NCI-H82 (cell line): ENCODE measurements around the gene MED13L.
"Not testable (repeated sequence)": the region's sequence is repeated elsewhere in the genome, so short reads cannot be mapped to it uniquely, and the experiment has no call there.

ENCODE experiments used
- DNase-seq: peaks from one replicate; lab custom pipeline; 2025; lab: John Stamatoyannopoulos, UW

The MED13L gene

DNA sequence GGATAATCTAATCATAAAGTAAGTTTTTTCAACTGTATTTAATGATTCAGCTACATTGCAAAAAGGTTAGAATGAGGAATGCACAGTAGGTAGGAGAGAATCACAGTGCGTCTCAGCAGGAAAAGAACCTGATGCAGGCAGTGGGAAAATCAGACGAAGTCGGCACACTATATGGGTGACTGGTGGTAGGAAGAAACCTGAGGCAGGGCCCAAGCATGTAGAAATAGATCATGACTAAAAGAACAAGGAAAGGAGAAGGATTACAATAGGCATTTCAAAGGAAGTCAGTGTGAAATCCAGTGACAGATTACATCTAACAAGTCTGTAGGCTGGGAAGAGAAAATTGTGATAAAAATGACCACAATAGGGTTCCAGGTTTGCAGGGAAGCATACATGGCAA lies 267.0 kb downstream of the MED13L start:
- no peak for DNase-seq

DNA sequence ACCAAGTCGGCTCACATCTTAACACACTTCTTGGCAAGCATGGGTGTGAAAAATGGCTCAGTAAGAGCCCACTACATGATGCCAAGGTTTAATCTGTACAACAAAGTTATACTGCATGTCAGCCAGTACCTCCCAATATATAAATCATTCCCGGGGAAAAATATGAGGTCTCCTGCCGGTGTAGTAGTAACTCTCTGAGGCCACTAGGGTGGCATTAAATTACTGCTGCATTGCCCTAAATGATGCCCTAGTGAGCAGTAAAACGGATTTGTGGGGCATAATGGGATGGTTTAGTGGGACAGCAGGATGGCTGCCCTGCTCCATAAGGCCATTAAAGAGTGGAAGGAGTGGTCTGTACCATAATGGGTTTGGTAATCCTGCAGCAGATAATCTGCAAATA lies 267.7 kb downstream of the MED13L start:
- DNase-seq = peak; percentile 85

DNA sequence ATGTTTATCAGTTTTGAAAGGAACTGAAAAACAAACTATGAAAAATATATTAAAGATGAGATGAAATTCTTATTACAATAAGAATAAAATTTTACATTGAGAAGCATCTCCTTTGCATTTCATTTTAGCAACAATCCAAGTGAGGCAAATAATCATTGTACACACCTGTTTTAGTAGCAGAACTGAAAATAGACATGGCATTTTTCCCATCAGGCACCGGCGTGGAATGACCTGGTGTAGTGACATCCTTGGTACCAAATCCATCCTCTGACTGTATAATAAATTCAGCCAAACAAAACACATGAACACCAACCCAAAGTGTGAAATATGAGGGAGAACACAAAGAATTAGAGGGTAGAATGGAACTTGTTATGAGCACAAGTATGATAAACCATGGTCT lies 271.4 kb downstream of the MED13L start:
- no peak for DNase-seq

DNA sequence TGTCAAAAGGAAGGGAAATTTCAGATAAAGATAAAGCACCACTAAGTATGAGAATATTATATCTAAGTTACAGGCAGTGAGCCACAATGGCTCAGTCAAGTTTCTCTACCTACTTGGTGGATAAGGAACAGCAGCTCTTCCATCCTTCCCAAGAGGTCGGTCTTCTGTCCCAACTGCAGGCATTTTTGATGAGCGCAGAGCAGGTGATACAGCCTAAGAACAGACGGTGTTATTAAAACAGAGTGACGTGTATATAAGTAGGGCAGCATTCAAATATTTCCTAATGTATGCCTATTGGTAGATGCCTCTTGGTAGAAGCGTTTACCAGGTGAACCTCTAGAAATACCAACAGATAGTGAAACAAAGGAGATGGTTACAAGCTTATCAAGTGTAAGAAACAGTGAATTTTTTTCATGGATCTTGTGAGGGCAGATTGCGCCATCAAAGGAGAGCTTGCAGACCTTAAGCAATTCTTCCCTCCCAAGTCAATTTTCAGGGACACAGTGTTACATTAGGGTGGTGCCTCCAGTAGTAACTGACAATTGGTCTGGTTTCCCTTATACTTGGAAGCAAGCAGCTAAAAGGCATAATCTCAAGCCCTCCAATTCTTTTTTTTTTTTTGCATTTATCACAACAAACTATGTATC lies 274.5 kb downstream of the MED13L start:
- DNase-seq = no peak

DNA sequence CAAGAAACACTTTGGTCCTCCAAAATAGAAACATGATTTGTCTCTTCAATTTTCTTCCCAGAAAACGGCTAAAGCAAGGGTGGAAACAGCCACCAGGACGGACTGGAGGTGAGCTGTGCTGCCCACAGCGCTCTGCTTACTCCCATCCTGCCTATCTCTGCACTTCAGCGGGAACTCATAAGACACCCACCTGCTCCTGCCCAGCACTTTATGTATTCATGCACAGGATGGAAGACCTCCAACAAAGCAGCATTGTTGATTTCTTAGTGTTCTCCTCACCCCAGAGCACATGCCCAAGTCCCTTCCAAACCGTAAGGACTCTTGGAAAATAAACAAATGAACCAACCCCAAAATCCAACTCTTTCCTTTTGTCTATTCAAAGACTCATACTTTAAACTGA lies 277.2 kb downstream of the MED13L start:
- no peak for DNase-seq

DNA sequence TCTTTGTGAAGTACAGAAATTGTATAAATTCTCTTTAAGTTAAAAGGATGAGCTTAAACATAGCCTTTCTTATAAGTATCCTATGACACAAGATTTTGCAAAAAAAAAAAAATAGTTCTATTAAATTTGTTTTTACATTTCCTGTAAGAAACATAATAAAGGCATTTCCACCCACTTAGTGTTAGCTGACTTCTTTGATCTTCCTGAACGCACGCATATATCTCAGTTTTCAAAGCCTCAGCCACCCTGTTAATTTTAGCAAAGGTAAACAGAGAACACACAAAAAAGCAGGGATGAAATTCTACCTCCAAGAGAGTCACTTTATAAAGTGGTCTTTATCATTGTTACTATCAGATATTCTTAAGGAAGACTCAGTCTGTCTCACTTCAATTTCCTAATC lies 277.9 kb downstream of the MED13L start:
- DNase-seq = no peak

DNA sequence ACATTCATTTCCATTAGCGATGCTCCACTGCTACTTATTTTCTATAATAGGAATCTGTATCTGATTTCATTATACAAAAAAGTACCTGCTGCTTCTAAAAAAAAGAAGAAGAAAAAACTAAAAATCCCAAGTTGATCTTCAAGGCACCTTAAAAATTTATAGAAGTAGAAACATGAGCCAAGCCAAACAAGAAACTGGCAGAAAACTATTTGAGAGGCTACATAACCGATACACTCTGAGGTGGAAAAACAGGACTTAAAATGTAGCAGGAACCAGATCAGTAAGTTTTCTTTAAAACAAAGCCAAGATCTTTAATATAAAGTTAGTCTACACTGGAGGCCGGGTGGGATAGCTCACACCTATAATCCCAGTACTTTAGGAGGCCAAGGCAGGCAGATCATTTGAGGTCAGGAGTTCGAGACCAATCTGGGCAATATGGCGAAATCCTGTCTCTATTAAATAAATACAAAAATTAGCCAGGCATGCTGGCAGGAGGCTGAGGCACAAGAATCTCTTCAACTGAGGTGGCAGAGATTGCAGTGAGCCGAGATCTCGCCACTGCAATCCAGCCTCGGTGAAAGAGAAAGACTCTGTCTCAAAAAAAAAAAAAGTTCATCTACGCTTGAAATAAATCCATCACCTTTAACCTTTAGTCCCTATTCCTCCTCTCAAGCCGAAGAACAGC lies 278.6 kb downstream of the MED13L start:
- no peak for DNase-seq

DNA sequence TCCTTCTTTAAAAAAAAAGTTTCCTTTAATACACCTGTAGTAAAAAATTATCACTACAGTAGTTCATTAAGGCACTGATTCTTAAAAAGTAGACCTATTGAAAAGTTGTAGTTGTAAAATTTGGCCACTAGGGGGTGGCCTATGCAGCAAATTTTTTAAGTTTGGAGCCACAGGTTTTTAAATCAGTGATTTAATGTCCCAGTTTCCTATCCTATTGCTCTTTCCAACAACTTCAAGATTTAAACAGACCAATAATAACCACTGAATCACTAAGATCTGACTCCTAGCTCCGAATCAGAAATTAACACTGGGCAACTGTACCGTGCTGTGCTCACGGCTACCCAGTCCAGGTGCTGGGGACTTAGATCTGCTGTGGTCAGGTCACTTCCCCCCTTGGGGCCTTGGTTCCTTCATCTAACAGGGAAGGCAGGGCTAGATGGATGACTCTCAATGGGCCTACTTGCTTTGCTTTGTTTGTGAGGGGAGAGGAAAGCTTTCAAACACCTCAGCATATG lies 279.3 kb downstream of the MED13L start:
- peak; percentile 61 for DNase-seq

DNA sequence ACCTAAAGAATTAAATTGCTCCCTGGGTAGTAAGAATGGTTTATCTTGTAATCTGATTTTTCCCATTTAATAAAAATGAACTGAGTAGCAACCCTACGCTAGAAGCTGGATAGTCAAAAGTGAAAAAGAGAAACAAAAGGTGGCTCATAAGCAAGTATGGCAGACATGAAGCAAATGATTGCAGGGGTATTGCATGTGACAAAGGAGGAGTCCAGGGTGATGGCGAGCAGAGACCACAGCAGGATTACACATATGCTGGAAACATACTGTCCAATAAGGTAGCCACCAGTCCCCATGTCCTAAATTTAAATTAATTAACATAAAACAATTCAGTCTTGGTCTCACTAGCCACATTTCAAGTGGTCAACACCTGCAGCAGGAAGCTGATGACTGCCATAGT lies 283.8 kb downstream of the MED13L start:
- no peak for DNase-seq

DNA sequence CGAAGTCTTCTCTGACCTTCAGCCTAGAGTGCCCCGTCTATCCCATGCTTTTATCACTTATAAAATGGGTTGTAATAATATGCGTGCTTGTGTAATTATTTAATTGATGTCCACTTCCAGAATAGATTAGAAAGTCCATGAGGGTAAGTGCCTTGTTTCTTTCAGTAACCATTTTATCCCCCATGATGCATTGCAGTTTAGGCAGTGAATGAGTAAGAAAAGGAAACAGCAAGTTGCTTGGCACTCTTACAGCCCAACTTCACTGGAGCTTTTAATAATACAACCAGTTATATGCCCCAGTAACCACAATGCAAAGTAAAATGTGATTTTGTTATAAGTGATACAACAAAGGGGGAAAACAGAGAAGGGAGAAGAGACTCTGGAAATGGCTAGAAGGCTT lies 287.3 kb downstream of the MED13L start:
- DNase-seq = no peak

DNA sequence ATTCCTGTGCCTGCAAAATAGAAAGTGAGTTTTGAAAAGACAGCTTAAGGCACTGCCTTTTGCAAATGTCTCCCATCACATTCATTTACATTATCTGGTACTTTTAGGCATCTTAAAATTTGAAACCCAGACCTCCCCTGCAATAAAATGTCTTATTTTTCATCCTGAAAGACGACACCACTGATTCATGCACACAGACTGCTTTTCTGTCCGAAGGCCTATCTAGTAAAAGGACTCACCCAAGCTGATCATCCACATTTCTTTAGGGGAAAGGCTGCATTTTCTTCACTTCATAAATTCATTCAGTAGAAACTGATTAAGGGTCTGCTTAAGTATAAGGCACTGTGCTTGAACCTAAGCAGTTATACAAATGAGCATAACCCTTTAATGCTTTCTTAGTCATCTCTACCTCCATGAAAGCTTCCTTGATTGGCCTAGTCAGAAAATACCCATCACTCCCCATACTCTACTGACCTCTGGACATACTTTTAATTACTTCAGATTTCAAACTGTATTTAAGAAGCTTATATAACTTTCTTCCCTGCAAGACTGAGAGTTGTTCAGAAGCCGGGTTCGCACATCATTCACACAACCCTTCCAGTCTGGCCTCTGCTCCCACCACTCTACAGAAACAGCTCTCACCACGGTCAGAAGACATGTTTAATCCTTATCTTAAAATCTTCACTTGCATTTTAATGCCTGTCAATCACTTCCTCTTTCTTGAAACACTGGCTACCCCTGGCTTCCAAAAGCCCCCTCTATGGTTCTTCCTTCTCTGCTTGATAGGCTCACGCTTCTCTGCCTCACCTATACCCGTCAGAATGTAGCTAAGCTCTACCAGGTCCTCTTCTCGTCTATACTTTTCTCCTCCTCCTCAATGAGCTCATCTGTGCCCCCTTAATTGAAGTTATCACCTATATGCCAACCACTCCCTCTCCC lies 288.6 kb downstream of the MED13L start:
- no peak for DNase-seq

DNA sequence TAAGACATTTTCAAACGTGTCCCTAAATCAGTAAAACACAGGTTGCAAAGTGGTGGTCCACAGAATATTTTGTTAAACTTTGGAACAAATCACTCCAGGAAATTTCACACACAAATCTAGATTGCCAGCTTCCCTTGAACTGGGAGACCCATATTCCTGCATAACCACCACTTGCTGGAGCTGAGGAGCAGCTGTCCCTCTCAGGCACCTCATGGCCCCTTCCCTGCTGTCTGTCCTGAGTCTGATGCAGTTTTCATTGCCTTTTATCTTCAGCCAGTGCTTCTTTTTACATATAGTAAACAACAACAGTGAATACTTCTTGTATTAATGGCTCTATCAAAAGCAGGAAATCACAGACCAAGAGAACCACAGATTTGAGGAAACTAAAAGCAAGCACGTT lies 289.3 kb downstream of the MED13L start:
- peak; percentile 23 for DNase-seq

DNA sequence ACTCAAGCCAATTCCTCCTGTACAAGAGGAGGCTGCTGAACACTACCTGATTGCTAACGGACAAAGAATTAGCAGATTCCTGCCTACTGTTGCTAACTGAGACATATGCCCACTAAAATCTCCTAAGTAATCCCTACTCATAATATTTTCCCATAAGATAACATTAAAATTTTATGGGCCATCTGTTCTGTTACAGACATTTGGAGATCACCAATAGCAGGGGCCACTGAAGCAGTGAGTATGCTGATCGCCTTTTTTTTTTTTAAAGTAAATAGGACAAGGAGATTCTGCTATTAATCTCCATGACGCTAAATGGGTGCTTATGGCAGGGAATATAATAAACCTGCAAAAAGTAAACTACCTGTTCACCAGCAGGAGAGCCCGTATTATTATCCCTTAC lies 292.9 kb downstream of the MED13L start:
- peak; percentile 92 for DNase-seq

DNA sequence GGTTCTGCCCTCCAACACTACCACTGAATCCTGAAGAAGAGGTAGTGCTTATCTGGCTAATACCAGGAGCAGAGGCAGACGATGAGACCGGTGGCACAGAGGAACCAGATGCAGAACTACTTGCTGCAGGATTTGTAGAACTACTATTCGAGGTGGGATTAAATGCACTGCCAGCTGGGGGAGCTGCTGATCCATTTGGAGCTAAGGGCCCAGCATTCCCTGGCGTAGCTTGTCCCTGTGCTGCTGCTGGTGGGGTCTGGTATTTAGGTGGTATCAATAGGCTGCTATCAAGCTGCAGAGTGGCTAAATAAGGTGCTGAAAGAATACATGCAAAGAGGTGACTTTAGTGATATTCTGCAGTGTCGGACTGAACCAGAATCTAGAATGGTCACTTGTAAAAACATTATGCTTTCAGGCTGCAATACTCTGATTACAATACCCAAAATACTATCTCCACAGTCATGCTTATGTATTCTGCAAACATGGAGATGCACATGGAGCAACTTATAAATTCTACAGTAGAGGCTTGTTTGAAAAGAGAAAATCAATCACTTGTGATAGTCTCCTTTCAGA lies 294.2 kb downstream of the MED13L start:
- peak; percentile 86 for DNase-seq

DNA sequence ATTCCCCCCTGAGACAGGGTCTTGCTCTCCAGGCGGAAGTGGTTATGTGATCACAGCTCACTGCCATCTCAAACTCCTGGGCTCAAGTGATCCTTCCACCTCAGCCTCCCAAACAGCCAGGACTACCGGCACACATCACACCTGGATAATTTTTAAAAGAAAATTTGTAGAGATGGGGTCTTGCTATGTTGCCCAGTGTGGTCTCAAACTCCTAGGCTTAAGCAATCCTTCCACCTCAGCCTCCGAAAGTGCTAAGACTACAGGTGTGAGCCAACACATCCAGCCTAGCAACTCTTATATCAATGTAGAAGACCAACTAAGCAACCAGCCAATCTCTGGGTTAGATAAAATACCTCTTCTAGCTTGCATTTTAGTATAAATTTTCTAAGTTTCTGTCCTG lies 297.2 kb downstream of the MED13L start:
- DNase-seq = no peak

DNA sequence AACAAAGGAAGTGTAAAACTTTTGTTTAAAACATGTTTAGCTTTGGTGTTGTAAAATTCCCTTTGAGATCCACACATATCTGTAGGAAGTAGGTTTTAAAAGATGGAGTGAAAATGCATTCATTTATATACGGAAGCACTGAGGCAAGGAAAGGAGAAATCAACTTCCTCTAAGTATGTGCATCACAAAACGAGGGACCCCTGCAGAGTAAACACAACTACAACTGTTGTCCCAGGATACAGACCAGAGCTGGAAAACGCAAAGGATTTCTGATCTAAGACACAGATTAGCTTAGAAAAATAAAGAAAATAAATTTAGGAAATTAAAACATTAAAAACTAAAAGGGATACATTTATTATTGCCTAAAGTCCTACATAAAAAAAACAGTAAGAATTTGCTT lies 297.6 kb downstream of the MED13L start:
- DNase-seq = no peak

DNA sequence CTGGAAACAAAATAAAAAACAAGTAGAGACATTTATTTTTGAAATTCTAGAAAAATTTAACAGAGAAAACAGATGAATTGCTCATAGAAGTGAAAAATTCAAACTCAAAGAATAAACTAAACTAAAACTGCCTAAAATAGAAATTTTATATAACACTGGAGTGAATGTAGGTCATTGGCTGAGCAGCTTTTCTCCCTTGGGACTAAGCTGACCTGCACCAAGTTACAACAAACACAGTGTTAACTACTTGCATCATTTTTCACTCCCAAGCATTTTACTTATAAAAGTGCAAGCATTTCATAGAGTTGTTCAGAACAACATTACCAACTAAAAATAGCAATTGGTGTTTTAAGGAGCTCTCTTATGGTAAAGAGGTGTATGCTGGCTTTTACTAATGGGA lies 298.1 kb downstream of the MED13L start:
- DNase-seq = no peak

DNA sequence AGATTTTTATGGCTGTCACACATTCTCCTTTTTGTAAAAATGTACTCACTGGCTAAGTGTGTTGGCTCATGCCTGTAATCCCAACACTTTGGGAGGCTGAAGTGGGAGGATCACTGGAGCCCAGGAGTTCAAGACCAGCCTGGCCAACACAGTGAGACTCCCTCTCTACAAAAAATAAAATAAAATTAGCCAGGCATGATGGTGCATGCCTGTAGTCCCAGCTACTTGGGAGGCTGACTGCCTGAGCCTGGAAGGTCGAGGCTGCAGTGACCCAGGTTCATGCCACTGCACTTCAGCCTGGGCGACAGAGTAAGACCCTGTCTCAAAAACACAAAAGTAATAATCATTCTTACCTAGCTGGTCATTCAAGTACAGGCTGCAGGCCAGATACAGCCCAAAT lies 300.7 kb downstream of the MED13L start:
- DNase-seq = not testable (repeated sequence)

DNA sequence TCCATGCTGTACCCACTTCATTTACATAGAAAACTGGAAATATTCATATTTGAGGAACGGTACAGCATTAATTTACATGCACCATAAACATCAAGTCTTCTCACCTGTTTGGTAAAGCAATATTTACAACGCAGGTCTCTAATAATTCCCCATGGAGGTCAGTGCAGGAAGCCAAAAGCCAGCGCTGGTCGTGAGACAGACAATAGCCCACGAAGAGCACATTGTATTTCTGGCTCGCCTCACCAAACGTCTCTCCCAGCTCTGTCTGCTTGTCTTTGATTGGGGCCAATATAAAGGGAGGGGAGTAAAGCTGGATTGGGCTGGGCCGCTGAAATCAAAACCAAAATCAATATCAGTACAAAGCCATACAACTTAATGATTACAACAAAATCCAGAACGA lies 302.1 kb downstream of the MED13L start:
- no peak for DNase-seq

DNA sequence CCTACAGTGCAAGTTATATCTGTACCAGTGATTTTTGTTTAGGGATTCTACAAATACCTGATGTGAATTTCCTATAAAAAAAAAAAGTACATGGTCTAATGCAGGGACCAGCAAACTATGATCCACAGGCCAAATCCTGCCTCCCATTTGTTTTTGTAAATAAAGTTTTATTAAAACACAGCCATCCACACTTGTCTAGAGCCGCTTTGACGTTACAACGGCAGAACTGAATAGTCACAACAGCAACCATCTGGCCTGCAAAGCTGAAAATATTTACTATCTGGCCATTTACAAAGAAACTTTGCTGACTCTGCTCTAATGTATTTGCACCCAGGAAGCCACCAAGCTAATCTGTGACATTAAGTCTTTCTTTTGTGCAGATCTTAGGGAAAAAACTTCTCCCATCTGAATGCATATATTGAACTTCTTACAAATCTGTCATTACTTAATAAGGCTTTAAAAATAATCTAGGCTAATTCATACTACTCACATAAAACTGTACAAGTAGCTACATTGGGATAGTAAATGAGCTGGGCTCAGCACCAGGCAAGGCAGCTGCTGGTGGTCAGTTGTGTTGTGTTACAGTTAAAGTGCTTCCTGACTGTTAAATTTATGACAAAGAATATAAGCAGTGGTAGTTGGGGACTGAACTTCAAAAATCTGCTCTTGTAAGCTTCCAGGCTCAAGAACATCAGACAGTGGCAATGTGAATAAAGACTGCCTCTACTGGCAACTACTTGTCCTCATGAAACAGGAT lies 303.3 kb downstream of the MED13L start:
- DNase-seq = no peak

DNA sequence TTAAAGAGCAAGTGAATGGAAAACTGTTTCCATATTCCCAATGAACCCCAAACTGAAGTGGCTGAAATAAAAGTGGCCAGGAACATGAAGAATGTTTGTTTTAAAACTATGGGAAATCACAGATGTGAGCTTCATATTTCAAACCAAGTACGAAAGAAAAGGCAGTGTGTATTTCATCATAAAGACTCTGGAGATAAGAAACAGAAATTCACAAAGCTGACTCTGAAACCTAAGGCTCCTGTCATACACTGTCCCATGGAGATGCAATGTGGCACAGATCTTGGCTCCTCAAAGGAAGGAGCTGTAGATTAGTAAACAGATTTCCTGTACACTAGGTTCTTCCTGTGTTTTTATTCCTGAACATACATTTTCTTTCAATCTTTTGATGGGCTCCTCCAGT lies 304.4 kb downstream of the MED13L start:
- no peak for DNase-seq

DNA sequence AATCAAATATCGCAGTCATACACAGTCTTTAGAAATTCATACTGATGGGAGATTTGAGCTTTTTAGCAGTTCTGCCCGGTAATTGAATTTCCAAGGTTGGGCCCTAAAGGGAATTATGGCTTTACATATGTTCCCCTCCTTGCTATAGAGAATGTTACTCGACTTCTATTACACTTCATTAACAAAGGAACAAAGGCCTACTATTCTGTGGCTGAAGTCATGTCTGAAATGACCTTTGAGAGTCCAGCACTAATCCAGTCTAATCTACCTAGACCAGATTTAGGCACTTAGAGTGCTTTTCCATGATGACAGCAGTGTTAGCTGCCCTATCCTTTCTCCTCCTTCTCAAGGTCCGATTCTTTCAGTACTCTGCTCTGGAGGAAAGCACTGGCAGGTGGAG lies 305.3 kb downstream of the MED13L start:
- DNase-seq = peak; percentile 30
